GM19240 (cell line): ENCODE measurements around the gene EIF3K.

ENCODE experiments used
- DNase-seq: peaks from one replicate; pipeline ENCODE4 v3.0.0; 2011; ENCODE audit warnings: low spot score; ENCODE audit not compliant: insufficient read length

The EIF3K gene

GRCh38 chr19:38665950-38666662 lies 47.1 kb downstream of the EIF3K start:
- no peak for DNase-seq

DNA sequence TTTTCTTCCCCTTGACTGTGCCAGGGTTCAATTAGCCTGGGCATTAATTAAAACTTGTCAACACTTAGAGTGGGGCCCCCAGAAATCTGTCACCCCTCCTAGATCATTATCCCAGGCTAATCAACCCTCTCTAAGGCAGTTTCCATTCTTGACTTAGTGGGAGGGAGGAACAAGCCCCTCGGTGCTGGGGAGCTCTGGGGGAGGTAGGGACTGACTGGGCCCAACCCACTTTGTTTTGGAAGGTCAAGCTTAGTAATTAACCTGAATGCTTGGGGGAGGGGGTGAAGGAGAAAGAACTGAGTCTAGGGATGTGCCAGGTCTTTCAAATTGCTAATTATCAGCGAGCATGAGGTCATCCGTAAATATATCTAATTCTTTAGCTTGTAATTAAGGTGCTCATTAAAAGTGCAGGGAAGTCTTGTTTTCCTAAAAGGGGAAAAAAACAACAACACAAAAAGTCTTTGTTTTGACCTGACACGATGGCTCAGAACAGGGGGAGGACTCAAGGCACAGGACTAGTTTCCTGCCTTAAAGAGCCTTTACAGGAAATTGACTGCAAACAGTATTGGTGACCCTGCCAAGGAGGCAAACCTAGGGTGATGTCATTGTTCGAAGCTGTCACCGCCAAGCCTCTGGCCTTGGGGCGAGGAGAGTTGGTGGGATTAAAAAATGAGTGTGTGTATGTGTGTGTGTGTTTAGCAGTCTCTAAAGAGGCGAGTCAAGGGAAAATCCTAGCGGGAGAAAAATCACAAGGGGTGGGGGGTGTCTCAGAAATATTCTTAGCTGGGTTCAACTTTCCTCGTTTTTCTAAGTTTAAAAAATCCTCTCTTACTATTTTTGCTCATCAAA lies 47.9 kb downstream of the EIF3K start:
- peak; percentile 68 for DNase-seq

GRCh38 chr19:38667661-38668171 lies 48.7 kb downstream of the EIF3K start:
- DNase-seq, result no peak

GRCh38 chr19:38669552-38669951 lies 50.6 kb downstream of the EIF3K start:
- no peak for DNase-seq

DNA sequence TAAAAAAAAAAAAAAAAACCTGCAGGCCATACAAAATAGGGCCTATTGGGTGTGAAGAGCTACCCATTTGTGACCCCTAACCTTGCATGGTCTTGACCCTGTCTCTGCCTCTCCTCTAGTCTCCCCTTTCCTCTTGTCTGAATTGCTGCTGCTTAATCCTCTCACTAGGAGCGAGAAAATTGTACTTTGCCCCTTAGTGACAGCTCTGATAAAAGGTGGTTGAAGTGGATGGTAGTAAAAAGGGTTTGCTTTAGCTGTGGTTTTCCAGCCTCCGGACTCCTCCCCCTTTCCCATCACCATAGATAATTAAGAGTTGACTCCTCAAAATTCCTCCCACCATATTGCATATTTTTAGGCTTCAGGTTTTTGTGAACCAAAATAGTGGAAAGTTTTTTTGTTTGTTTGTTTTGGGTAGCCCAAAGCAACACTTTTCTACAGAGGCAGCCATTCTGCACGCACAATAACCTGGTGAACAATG lies 52.0 kb downstream of the EIF3K start:
- DNase-seq, result no peak

DNA sequence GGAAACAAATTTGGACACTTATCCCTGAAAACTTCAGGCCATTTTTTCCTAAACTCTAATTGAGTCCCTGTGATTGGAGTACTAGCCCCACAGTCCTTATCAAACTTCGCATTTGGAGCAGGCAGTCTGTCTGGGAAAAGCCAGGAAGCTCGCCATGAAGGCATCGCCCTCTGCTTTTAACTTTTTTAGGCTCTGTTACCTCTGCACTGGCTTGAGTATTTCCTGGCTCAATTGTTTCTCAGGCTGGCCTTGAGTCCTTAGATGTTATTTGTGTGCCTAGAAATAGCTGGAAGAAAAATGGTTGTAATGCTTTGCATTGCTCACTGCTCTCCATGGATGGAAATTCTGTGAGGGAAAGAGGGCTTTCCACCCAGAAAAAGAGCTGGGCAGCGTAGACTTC lies 52.7 kb downstream of the EIF3K start:
- no peak for DNase-seq

- no peak for DNase-seq
Observed at GRCh38 chr19:38673030-38673429, 54.0 kb downstream of the EIF3K start.

DNA sequence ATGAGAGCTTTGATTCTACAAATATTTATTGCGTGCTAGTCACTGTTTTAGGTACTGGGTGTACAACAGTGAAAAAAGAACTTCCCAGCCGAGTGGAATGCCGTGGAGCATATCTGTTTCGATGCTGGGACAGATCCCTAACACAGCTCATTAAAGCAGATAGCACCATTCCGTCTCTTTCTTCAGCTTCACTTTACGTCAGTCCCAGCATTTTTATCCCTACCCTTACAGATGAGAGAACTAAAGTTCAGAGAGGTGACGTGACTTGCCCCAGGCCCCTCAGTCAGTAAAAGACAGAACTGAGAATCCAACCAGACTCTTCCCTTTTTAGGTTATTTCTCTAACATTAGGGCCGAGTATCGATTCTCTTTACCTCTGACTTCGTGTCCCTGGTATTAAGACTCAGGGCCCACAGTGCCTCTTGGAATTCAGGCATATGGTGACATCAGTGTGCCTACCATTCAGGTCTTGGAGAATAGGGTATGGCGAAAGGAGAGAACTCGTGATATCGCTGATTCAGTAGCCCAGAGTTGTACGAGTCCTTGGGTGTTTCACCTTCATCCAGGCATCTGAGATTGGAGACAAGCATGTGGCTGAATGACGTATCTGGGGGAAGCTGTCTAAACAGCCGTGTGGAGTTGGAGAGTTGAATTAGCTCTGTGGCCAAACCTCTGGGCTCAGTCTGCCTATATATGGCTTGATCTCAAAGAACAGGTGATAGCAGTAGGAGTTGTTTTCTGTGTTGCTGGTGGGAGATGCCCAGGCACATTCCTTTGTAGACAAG lies 55.6 kb downstream of the EIF3K start:
- no peak for DNase-seq

DNA sequence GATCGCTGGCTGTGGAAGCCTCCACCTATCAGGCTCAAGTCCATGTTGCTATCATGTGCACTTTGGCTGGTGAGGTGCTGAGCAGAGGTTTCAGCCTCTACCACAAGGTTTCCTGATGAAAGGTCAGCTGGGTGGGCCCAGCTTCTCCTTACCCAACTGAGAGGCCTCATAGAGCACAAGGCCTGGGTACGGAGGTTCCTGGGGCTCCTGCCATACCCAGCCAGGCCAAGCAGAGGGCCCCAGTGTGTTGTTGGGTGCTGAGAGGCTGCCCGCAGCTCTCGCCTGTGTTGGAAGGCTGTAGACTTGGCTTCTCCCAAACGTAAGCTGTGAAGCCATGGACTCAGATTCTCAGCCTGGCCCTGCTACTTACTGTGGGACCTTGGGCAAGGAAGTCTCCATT lies 56.6 kb downstream of the EIF3K start:
- no peak for DNase-seq

DNA sequence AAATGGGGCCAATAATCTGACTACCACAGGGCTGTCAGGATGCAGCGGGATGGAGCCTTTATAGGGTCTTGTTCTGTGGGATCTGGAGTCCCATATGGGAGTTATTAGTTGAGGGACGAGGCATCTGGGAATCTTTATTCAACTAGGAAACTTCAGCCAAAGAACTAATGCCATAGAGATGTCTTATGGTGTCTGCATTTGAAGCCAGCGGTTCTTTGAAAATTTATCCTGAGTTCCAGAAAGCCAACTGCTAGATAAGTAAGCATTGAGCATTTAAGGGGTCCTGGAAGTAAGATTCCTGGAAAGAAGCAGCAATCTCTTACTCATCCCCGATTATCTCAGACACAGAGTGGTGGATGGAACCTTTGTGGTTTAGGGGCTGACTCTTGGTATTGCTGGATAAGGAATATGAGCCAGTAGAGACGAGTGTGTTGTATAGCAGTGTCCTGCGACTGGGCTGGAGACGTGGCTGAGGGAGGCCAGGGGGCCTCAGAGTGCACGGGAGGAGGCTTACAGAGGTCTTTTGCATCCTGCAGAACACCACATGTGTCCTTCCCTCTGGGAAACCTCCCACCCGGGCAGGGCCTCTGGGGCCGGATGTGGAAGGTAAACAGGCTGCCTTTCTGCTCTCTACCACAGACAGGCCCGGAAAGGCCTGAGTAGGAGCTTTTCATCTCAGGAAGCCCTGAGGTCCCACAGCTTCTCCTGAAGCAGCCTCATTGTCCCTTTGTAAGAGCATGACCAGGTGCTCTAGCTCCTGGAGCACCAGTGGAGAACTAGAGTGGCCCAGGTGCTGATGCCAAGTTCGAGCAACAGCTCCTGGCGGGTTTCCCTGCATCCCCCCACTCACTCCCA lies 57.3 kb downstream of the EIF3K start:
- DNase-seq, result no peak

DNA sequence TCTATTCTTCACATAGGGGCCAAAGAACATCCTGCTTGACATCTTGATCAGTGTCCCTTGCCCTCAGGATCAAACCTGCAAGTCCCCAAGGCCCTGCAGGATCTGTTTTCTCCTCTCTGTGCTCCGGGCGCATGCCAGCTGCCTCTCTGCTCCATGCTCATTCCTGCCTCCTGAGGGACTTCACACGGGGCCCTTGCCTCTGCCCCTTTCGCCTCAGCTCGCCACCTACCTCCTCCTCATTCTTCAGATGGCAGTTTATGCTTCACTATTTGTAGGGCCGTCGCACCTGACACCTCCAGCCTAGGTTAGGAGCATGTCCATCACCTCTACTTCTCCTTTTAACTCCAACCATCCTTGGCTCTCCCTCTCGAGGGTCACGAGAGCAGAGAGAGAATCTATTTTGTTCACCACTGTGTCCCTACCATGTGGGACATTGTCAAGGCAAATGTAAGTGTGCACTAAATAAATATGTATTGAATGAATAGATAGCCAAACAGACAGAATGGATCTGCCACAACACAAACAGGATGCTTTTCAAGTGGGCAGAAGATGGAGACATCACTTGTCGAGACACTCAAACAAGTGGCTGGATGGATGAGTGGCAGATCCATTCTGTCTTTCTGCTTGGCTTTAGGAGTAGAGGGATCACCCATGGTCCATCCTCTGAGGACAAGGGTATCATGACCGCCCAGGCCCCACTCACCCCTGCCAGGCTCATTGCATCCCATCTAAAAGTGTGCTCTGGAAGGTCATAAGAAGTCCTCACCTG lies 58.1 kb downstream of the EIF3K start:
- DNase-seq, result no peak

- DNase-seq, result no peak
Observed at GRCh38 chr19:38678217-38678890, 59.4 kb downstream of the EIF3K start.

- DNase-seq, result no peak
Observed at GRCh38 chr19:38678891-38679494, 60.0 kb downstream of the EIF3K start.

DNA sequence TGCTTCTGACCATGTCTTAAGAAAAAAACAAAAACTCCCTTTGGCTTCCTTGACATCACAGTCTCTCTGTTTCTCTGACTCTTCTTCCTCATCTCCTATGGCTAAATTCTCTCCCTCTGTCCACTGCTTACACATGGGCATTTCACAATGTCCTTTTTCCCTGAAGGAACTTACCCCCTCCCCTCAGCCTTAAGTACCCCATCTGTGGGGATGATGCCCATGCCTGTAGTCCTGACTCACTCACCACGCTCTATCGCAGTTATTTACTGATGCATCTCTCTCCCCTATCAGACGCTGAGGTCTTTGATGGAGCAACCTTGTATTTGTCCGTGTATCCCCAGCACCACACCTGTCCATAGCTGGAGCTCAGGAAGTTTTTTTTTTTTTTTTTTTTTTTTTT lies 60.9 kb downstream of the EIF3K start:
- DNase-seq, result no peak

DNA sequence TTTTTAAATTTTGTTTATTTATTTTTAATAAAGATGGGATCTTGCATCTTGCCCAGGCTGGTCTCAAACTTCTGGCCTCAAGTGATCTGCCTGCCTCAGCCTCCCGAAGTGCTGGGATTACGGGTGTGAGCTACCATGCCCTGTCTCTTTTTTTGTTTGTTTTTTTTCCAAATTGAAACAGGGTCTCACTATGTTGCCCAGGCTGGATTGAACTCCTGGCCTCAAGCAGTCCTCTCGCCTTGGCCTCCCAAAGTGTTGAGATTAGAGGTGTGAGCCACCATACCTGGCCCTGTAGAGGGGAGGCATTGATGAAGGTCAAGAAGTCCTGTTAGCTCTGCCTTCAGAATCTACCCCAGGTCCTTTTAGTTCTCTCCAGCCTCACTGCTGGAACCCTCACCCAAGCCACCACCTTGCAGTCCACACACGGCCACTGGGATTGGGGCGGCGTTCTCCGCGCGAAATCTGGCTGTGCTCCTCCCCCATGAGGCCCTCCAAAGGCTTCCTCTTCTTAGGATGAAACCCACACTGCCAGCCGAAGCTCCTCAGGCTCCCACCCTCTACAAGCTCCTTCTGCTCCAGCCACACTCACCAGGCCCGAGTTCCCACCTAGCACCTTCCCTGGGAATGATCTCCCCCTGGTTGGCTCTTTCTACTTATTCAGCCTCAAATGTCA lies 63.3 kb downstream of the EIF3K start:
- DNase-seq, result no peak

- no peak for DNase-seq
Observed at GRCh38 chr19:38682872-38683392, 63.9 kb downstream of the EIF3K start.

DNA sequence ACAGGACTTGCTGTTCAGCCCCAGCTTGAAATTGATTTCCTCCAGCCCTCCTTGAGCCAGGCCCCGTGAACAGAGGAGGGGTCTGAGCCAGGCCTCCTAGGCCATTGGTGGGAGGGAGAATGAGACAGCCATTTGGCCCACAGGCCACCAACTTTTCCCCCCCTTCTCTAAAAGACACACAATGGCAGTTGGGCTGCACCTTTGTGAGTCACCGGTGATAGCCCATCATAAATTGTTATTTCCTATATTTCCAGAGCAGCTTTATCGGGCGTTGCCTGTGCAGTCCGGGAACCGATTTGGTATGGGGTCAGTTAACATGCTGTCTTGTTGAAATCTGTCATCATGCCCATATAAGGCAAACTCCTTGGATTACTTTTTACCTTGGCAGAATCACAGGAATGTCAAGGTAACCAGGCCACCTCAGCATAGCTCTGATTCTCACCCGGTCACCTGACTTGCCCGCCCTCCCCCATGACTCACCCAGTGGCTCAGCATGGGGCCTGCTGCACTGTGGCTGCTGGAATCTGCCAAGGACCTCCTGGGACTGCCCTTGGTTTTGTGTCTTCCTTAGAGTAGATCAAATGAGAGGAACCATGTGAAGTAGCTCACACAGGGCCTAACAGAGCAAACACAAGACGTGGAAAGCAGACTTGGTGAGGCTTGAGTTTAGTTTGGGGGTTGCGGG lies 64.5 kb downstream of the EIF3K start:
- DNase-seq, result no peak
